HepG2 (cell line): Measurements from ENCODE around the gene AFAP1.

Experiments
- ARID5B ChIP-seq: IDR thresholded peaks from 2 replicates; pipeline ENCODE4 v1.4.0; 2020; ENCODE audit warnings: mild to moderate bottlenecking, missing genetic modification reagents
- ATF7 ChIP-seq, 2 experiments: fragments of 450-650 bp in 1 of 2; sonication (generic) in 1 of 2; formaldehyde crosslinking in 1 of 2; IDR thresholded peaks; 2 replicates each; pipeline versions ENCODE4 v1.4.0 to v1.6.1; 2016 to 2020; ENCODE audit warnings: antibody characterized with exemption in 1 of 2, mild to moderate bottlenecking in 1 of 2, missing genetic modification reagents in 1 of 2
- CEBPB ChIP-seq: IDR thresholded peaks from 2 replicates; pipeline ENCODE4 v1.6.1; 2011; ENCODE audit warnings: low read depth, low read length, improper control_type of control experiment, borderline replicate concordance
- CTCF ChIP-seq: sonication (generic); formaldehyde crosslinking; IDR thresholded peaks from 2 replicates; pipeline ENCODE4 v1.5.0; 2020; ENCODE audit warnings: mild to moderate bottlenecking, missing genetic modification reagents, moderate library complexity
- FOXK1 ChIP-seq: sonication (generic); formaldehyde crosslinking; IDR thresholded peaks from 2 replicates; pipeline ENCODE4 v1.4.0; 2020; ENCODE audit warnings: low read depth, missing genetic modification reagents, borderline replicate concordance
- JUND ChIP-seq: sonication (generic); formaldehyde crosslinking; IDR thresholded peaks from 2 replicates; pipeline ENCODE4 v1.8.0; 2022; ENCODE audit warnings: mild to moderate bottlenecking, missing genetic modification reagents
- MYC ChIP-seq: sonication (generic); formaldehyde crosslinking; IDR thresholded peaks from 2 replicates; pipeline ENCODE4 v1.9.0; 2021; ENCODE audit warnings: missing genetic modification reagents, borderline replicate concordance
- POLR2AphosphoS5 ChIP-seq: IDR thresholded peaks from 2 replicates; pipeline ENCODE4 v1.6.1; 2012; ENCODE audit warnings: low read depth, low read length
- REST ChIP-seq, 2 experiments: IDR thresholded peaks; 2 replicates each; pipeline ENCODE4 v1.6.1; 2011 to 2012; ENCODE audit warnings: low read length in 2 of 2, borderline replicate concordance in 1 of 2, low read depth in 1 of 2, mild to moderate bottlenecking in 1 of 2, moderate library complexity in 1 of 2
- TAF1 ChIP-seq: sonication (generic); formaldehyde crosslinking; IDR thresholded peaks from 2 replicates; pipeline ENCODE4 v1.4.0; 2020; ENCODE audit warnings: missing genetic modification reagents
- ZNF24 ChIP-seq: fragments of 450-650 bp; IDR thresholded peaks from 2 replicates; pipeline ENCODE4 v1.6.1; 2017; ENCODE audit warnings: antibody characterized with exemption, mild to moderate bottlenecking
- ZNF639 ChIP-seq: conservative IDR thresholded peaks from 2 replicates; pipeline ENCODE4 v1.6.1; 2018; ENCODE audit warnings: missing genetic modification reagents

- TF ChIP-seq ZNF639 (CRISPR knock-in tag) (no peak), ATF7 (IDR thresholded peaks at IDR 0.05) (no peak), ATF7 (CRISPR knock-in tag; IDR thresholded peaks at IDR 0.05) (no peak), POLR2AphosphoS5 (no peak), CTCF (CRISPR knock-in tag) (no peak), TAF1 (CRISPR knock-in tag) (no peak), MYC (CRISPR knock-in tag) (no peak), CEBPB (no peak), ARID5B (CRISPR knock-in tag) (no peak), ZNF24 (no peak), JUND (CRISPR knock-in tag) (no peak), FOXK1 (CRISPR knock-in tag) (no peak), REST (IDR thresholded peaks at IDR 0.05; ENCODE audit: borderline replicate concordance in 1 of 2, low read depth in 1 of 2, low read length in 2 of 2) (no peak)
Measured at GRCh38 chr4:7812231-7812857, 127.3 kb downstream of the AFAP1 start.
